ENCODE data around the gene RASA2. TPM values are rescaled to one million over a fixed set of nuclear protein-coding genes. Genes with fewer than 3 reads are reported as not detected.
A peak's percentile ranks its signal among the peaks of the same experiment; 100 is the strongest.

The RASA2 gene
- total RNA-seq, 1 donor from 2014 or later: 4.3 TPM

DNA sequence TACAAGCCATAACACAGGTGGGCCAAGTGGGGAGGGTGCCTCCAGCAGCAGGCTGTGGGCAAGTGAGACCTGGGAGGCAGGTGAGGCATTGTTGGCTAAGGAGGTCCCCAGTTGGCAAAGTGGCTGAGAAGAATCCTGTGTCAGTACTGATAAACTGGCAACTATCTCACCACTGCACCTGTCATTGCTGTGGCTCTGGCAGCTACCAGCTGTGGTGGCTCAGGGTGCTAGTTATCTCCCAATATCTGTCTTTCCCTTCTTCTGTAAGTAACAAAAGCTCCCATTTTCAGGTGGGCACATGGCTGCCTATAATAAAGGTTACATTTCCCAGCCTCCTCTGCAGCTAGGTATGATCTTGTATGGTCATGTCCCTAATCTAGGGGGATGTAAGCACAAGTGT lies 170.7 kb downstream of the RASA2 start:
- intact Hi-C loops (cut with micrococcal nuclease): no loop called here
- TF ChIP-seq, protein P1, sequence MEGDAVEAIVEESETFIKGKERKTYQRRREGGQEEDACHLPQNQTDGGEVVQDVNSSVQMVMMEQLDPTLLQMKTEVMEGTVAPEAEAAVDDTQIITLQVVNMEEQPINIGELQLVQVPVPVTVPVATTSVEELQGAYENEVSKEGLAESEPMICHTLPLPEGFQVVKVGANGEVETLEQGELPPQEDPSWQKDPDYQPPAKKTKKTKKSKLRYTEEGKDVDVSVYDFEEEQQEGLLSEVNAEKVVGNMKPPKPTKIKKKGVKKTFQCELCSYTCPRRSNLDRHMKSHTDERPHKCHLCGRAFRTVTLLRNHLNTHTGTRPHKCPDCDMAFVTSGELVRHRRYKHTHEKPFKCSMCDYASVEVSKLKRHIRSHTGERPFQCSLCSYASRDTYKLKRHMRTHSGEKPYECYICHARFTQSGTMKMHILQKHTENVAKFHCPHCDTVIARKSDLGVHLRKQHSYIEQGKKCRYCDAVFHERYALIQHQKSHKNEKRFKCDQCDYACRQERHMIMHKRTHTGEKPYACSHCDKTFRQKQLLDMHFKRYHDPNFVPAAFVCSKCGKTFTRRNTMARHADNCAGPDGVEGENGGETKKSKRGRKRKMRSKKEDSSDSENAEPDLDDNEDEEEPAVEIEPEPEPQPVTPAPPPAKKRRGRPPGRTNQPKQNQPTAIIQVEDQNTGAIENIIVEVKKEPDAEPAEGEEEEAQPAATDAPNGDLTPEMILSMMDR (IDR thresholded peaks at IDR 0.05; ENCODE audit: borderline replicate concordance): no peak
- H3K36me3 ChIP-seq: no peaks in the 10 kb centered on the region
- H3K4me1 ChIP-seq: peaks cover 15% of the 10 kb centered on the region
- peaks cover 10% of the 10 kb centered on the region for H3K9me3 ChIP-seq (replicated peaks)
- no peak overlapping the region for H3K27ac ChIP-seq (replicated peaks)
- H3K27me3 ChIP-seq (ENCODE audit: low read depth): peaks cover 18% of the 10 kb centered on the region
- no peak for DNase-seq
- H3K4me3 ChIP-seq: no peak overlapping the region

DNA sequence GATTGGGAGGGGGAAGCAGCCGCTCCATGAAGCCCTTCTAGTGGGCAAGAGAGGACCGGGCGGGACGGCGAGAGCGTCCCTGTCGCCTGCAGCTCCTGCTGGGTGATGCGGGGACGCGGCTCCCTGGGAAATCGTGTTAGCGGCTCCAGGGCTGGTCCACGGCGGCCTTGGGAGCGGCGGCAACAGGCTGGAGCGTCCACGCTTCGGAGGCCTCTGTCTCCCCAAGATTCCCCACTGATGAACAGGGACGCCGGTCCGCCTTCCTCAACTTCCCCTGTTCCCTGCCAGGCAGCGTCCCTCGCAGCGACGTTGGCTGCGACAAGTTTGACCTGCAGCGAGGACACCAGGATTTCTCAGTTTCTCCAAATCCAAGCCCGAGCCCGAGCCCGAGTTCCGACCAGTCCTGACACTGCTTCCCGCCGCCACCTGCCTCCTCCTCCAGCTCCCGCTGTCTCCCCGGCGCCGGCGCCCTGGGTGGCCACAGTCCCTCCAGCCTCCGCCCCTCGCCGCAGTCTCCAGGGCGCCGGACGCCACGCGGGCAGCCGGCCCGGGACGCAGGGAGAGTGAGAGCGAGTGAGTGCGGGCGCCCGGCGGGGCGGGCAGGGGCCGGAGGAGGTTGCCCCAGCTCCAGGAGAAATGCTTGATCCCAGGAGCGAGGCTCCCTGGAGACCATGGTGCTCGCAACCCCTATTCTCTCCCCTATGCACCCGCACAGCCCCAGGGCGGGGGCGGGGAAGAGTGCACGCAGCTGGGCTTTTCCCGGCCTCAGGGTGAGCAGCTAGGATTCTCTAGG lies 173.2 kb downstream of the RASA2 start:
- Histone ChIP-seq H3K27me3 (ENCODE audit: low read depth) (peaks cover 18% of the 10 kb centered on the region), H3K9me3 (replicated peaks) (peaks cover 10% of the 10 kb centered on the region), H3K4me3 (peak overlapping the region; percentile 71), H3K36me3 (no peaks in the 10 kb centered on the region), H3K4me1 (peaks cover 22% of the 10 kb centered on the region), H3K27ac (replicated peaks) (no peak overlapping the region)
- peak; percentile 66 for DNase-seq
- intact Hi-C loops (cut with micrococcal nuclease): no loop called here
- TF ChIP-seq, protein P1 (IDR thresholded peaks at IDR 0.05; ENCODE audit: borderline replicate concordance): no peak

DNA sequence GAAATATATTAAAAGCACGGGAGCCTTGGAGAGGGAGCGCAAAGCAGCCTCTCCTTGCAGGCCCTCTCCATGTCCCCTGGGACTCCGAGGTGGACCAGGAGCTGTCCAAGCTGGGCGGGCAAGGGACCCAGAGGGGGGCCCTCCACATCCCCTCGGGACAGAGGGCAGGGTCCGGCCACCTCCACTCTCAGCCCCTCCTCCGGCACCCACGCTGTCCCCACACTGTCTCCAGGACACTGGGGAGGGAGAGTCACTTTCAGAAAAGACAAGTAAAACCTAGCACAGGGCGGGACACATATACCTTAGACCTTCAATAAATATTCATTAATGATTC lies 173.8 kb downstream of the RASA2 start:
- Histone ChIP-seq H3K27ac (replicated peaks) (no peak overlapping the region), H3K27me3 (ENCODE audit: low read depth) (peaks cover 18% of the 10 kb centered on the region), H3K36me3 (no peaks in the 10 kb centered on the region), H3K4me1 (peaks cover 22% of the 10 kb centered on the region), H3K4me3 (peak overlapping the region; percentile 71), H3K9me3 (replicated peaks) (peaks cover 10% of the 10 kb centered on the region)
- TF ChIP-seq, protein P1 (IDR thresholded peaks at IDR 0.05; ENCODE audit: borderline replicate concordance): no peak
- intact Hi-C loops (cut with micrococcal nuclease): no loop called here
- no peak for DNase-seq

DNA sequence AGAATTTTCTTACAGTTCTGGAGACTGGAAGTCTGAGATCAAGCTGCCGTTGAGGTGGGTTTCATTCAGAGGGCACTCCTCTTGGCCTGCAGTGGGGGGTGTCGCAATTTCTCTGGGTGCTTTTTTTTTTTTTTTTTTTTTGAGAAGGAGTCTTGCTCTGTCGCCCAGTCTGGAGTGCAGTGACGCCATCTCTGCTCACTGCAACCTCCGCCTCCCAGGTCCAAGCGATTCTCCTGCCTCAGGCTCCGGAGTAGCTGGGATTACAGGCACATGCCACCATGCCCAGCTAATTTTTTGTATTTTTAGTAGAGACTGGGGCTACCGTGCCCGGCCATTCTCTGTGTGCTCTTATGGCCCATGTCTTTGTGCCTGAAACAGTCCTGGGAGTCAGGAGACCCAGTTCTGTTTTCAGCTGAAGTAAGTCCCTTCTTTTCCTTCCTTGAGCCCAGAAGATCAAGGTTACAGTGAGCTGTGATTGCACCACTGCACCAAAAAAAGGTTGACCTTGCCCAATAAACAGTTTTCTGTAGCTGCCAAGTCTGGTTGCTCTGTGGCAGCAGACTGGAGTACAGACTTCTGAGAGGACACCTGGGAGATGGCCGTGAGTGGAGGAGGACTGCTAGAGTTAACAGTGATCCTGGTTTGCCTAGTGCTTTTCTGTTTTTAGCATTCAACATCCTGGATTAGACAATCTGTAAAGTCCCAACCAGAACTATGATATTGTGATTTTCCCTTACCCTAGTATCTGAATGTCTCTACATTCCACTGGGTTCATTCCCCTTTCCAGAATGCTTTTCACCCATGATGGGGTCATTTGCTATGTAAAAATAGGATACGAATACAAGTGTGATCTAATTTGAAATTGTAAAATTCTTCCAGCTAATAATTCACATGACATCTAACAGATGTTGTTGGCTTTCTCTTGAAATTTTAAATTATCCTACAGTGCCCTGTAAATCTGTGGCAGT lies 174.7 kb downstream of the RASA2 start:
- DNase-seq: no peak
- Histone ChIP-seq H3K27ac (replicated peaks) (no peak overlapping the region), H3K27me3 (ENCODE audit: low read depth) (peaks cover 18% of the 10 kb centered on the region), H3K4me3 (no peak overlapping the region), H3K4me1 (peaks cover 22% of the 10 kb centered on the region), H3K36me3 (no peaks in the 10 kb centered on the region), H3K9me3 (replicated peaks) (peaks cover 10% of the 10 kb centered on the region)
- intact Hi-C loops (cut with micrococcal nuclease): no loop called here
- TF ChIP-seq, protein P1 (IDR thresholded peaks at IDR 0.05; ENCODE audit: borderline replicate concordance): no peak

DNA sequence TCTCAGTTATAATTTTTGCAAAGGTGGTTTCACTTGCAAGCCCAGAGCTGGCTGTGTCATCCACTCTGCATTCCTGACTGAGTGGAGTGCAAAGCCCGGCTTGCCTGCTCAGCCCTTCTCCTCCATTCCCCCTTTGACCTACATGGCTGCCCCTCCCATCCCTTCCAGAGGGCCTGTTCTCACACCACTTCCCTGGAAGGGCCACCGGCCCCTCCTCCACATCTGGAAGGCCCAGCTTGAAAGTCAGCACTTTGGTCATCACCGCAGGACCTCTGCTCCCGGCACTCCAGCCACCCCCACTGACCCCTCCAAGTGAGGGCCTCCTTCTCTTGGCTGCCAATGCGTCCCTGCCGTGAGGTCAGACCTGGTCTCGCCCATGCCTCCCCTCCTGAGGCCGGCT lies 177.2 kb downstream of the RASA2 start:
- H3K4me1 ChIP-seq: peaks cover 22% of the 10 kb centered on the region
- H3K4me3 ChIP-seq: no peak overlapping the region
- H3K27me3 ChIP-seq (ENCODE audit: low read depth): no peaks in the 10 kb centered on the region
- peaks cover 4% of the 10 kb centered on the region for H3K9me3 ChIP-seq (replicated peaks)
- no peaks in the 10 kb centered on the region for H3K36me3 ChIP-seq
- intact Hi-C loops (cut with micrococcal nuclease): no loop called here
- TF ChIP-seq, protein P1 (IDR thresholded peaks at IDR 0.05; ENCODE audit: borderline replicate concordance): no peak
- no peak for DNase-seq
- H3K27ac ChIP-seq (replicated peaks): no peak overlapping the region

Other genes starting within 250 kb of the RASA2 start
- gene ZBTB38, start 118.5 kb upstream of the RASA2 start, total RNA-seq: 116 TPM